ENCODE data around the gene ARIH1. TPM values are rescaled to one million over a fixed set of nuclear protein-coding genes. Genes with fewer than 3 reads are reported as not detected.
"Not testable (repeated sequence)": the region's sequence is repeated elsewhere in the genome, so short reads cannot be mapped to it uniquely, and the experiment has no call there.

ARIH1 gene
- total and polyA plus RNA-seq, 2 of the 8 experiments (the other 6 are each of a cell fraction or from before 2014, with no cell fraction given), result 32.7 to 179 TPM

DNA sequence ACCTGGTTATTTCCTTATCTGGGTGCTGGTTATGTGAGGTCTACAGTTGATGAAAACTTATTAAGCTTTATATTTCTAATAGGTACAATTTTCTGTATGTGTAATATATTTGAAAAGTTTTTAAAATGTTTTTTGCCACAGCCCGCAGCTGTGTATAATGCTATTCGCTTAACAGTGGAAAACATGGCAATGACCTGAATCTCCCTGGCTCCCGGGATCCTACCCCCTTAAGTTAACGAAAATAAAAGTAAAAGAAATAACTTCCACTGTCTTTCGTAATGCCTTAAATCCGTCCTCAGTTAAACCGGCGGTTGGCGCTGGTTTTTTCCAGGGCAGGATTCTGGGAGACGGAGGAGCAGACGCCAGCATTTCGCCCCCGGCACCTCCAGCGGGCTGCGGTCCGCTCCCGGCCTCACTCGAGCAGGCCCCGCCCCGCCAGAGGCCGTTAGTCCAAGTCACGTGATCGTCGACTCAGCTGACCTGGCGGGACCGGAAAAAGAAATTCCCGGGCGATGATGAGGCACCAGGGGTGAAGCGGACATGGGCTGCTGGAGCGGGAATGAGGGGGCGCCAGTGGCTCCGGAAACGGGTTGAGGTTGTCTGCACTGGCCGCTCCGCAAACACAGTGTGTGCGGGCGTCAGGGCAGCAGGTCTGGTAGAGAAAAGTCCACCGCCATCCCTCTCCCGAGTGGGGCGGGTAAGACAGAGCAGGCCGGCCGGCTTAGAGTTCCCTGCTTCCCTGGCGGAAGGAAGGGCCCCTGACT is 162.6 kb downstream of the ARIH1 start:
- H2BK120ac ChIP-seq (replicated peaks; ENCODE audit: low read depth, low read length); H2BK5ac ChIP-seq (ENCODE audit: low read depth, low read length); POLR2A ChIA-PET (ENCODE audit: partially characterized antibody); CTCF ChIA-PET (ENCODE audit: partially characterized antibody); H3K36me3 ChIP-seq (ENCODE audit: control insufficient read depth in 2 of 4, insufficient read depth in 4 of 4, low read length in 3 of 4); H4K8ac ChIP-seq (ENCODE audit: extremely low read depth, insufficient read depth, low read length); H3K4me1 ChIP-seq (replicated peaks in 1 of 4; ENCODE audit: control insufficient read depth in 3 of 4, insufficient read depth in 4 of 4, low read length in 3 of 4); H3K79me1 ChIP-seq (ENCODE audit: low read depth, low read length); H3K9me3 ChIP-seq (ENCODE audit: insufficient read depth in 2 of 2, low read depth in 1 of 2, low read length in 1 of 2); H3K18ac ChIP-seq (ENCODE audit: extremely low read depth, low read length); H3K23me2 ChIP-seq (ENCODE audit: low read depth, low read length); H4K5ac ChIP-seq (ENCODE audit: insufficient read length, low read depth, low read length); H2AK5ac ChIP-seq (ENCODE audit: low read depth, low read length); H3K56ac ChIP-seq (replicated peaks; ENCODE audit: insufficient read length, low read depth, low read length); H3K27ac ChIP-seq (ENCODE audit: low read depth, low read length); H2AFZ ChIP-seq (ENCODE audit: low read length); H2BK15ac ChIP-seq (ENCODE audit: low read length); H4K20me1 ChIP-seq (replicated peaks in 1 of 2; ENCODE audit: control insufficient read depth in 1 of 2, insufficient read depth in 2 of 2, low read length in 2 of 2); H2BK12ac ChIP-seq (ENCODE audit: low read depth, low read length); H3K23ac ChIP-seq (ENCODE audit: insufficient read length); H3K4ac ChIP-seq (replicated peaks; ENCODE audit: insufficient read length, low read depth, low read length); H3K27me3 ChIP-seq (replicated peaks in 1 of 4; ENCODE audit: control insufficient read depth in 3 of 4, extremely low read depth in 1 of 4, insufficient read depth in 3 of 4, low read length in 3 of 4); H3K14ac ChIP-seq (ENCODE audit: insufficient read length); H4K91ac ChIP-seq (replicated peaks; ENCODE audit: insufficient read length, low read length); FAIRE-seq; H3K79me2 ChIP-seq (ENCODE audit: control insufficient read depth in 1 of 2, insufficient read depth in 2 of 2, low read length in 2 of 2); H2BK20ac ChIP-seq (ENCODE audit: low read length): not testable (repeated sequence)
- peak overlapping the region in 1 of 4 experiments; percentile 43; a peak in 1 of 7 replicates for H3K9ac ChIP-seq (replicated peaks in 1 of 4; ENCODE audit: extremely low read depth in 1 of 4, low read depth in 3 of 4, low read length in 3 of 4)
- H3K4me3 ChIP-seq (ENCODE audit: extremely low read depth in 1 of 4, insufficient read depth in 2 of 4, low read depth in 3 of 4, low read length in 4 of 4), result peak overlapping the region in 2 of 4 experiments; percentile 42 to 51; a peak in 4 of 8 replicates
- TF ChIP-seq, protein P1, sequence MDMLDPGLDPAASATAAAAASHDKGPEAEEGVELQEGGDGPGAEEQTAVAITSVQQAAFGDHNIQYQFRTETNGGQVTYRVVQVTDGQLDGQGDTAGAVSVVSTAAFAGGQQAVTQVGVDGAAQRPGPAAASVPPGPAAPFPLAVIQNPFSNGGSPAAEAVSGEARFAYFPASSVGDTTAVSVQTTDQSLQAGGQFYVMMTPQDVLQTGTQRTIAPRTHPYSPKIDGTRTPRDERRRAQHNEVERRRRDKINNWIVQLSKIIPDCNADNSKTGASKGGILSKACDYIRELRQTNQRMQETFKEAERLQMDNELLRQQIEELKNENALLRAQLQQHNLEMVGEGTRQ (IDR thresholded peaks at IDR 0.05; ENCODE audit: low read length), result peak; percentile 46
- H3K4me2 ChIP-seq (ENCODE audit: insufficient read depth in 1 of 2, low read depth in 2 of 2, low read length in 2 of 2), result peak overlapping the region in 1 of 2 experiments; percentile 53; a peak in 3 of 4 replicates
- WGBS, 2 experiments (ENCODE audit: extremely low coverage in 1 of 2, insufficient coverage in 1 of 2, insufficient read length in 1 of 2, insufficient replicate concordance in 2 of 2, low coverage in 1 of 2, low lambda C conversion rate in 2 of 2, missing lambda C conversion rate in 1 of 2), result 6% methylated on average over 7 of the region's 43 CpGs; no CpG with 5 or more reads in 1 of the 2 experiments
- DNase-seq (ENCODE audit: low read depth in 1 of 2, low spot score in 2 of 2), result peak in 1 of 2 experiments; percentile 76
